Thyroid gland (tissue), 4 donors: Measurements from ENCODE around the gene TDG. TPM values are rescaled to one million over a fixed set of nuclear protein-coding genes. Genes with fewer than 3 reads are reported as not detected.

ENCODE experiments used
- DNase-seq, 2 donors: peaks; one replicate each; pipeline ENCODE4 v3.0.0-alpha.2; 2019
- H3K27ac ChIP-seq, 3 donors: fragments of 200-600 bp; sonication (generic); 1 replicate in 2 of 3; 2 replicates in 1 of 3; pipeline ENCODE4 v1.5.1; 2016 to 2019; ENCODE audit warnings: mild to moderate bottlenecking in 1 of 3, moderate library complexity in 1 of 3
- H3K27me3 ChIP-seq: fragments of 200-600 bp; sonication (generic); one replicate; pipeline ENCODE4 v1.5.1; 2019
- H3K36me3 ChIP-seq, 2 donors: fragments of 200-600 bp; sonication (generic); one replicate each; pipeline ENCODE4 v1.5.1; 2016 to 2019
- H3K4me1 ChIP-seq, 2 donors: fragments of 200-600 bp; sonication (generic); one replicate each; pipeline ENCODE4 v1.5.1; 2017 to 2019
- H3K4me3 ChIP-seq, 3 donors: fragments of 200-600 bp; sonication (generic); replicated peaks in 1 of 3; 1 replicate in 2 of 3; 2 replicates in 1 of 3; pipeline ENCODE4 v1.5.1; 2016; ENCODE audit warnings: mild to moderate bottlenecking in 1 of 3
- H3K9me3 ChIP-seq: fragments of 200-600 bp; sonication (generic); one replicate; pipeline ENCODE4 v1.5.1; 2017
- CTCF ChIP-seq, 6 experiments: fragments of 200-600 bp in 3 of 6; fragments of 450-650 bp in 3 of 6; sonication (generic) in 3 of 6; IDR thresholded peaks; one replicate each; pipeline ENCODE4 v1.5.1; 2016 to 2019; ENCODE audit warnings: antibody characterized with exemption in 6 of 6, mild to moderate bottlenecking in 2 of 6, inconsistent platforms in 1 of 6, moderate library complexity in 1 of 6
- POLR2A ChIP-seq, 2 donors: fragments of 450-650 bp; IDR thresholded peaks; one replicate each; pipeline ENCODE4 v1.6.1; 2017; ENCODE audit warnings: antibody characterized with exemption in 2 of 2, mild to moderate bottlenecking in 2 of 2, moderate library complexity in 1 of 2
- WGBS, 2 donors: methylation state at CpG; one replicate each; pipeline ENCODE4 v1.1.5; 2017; 5-methylcytosine and 5-hydroxymethylcytosine counted together
- intact Hi-C: fragments of 100-400 bp; cut with DNase I; formaldehyde crosslinking; loops from one replicate; pipeline ENCODE4 v1.15.1; 2023
- total RNA-seq, 4 donors: library from RNA; depleted of rRNA; stranded (reverse); fragments of >200 nt; gene quantifications; one replicate each; pipeline ENCODE4 v1.2.3, GENCODE V29; 2016

The TDG gene
- total RNA-seq, 4 donors from 2014 or later: 20.5 to 33.1 (median 28.2) TPM

GRCh38 chr12:103952497-103952896, 13.2 kb upstream of the TDG start:
- Histone ChIP-seq H3K27ac (no peak overlapping the region), H3K4me1 (peaks cover 11 to 14% of the 10 kb centered on the region in 2 donors), H3K36me3 (peaks cover 45 to 51% of the 10 kb centered on the region in 2 donors), H3K9me3 (no peaks in the 10 kb centered on the region), H3K4me3 (no peak overlapping the region), H3K27me3 (no peaks in the 10 kb centered on the region)
- DNase-seq: no peak
- TF ChIP-seq CTCF (IDR thresholded peaks at IDR 0.05): no peak
- 89 to 94% methylated on average over 1 of the region's 1 CpG for WGBS, 2 donors
- intact Hi-C loops: loop anchor here (10.0 kb wide), 1 partner anchor 112 kb away; the partner anchor contains the start of gene HCFC2

- Histone ChIP-seq H3K4me3 (peak overlapping the region; percentile 52 to 72 (median 61)), H3K36me3 (peaks cover 11 to 27% of the 10 kb centered on the region in 2 donors), H3K4me1 (peaks cover 13 to 14% of the 10 kb centered on the region in 2 donors), H3K27ac (peak overlapping the region in 2 of 3 donors; percentile 89 to 94), H3K27me3 (no peaks in the 10 kb centered on the region), H3K9me3 (no peaks in the 10 kb centered on the region)
- TF ChIP-seq CTCF (IDR thresholded peaks at IDR 0.05) (no peak), POLR2A (IDR thresholded peaks at IDR 0.05) (no peak)
- intact Hi-C loops: loop anchor here (10.0 kb wide), 1 partner anchor 109 kb away; the partner anchor contains the start of gene HCFC2
- DNase-seq: no peak
- WGBS, 2 donors: 18 to 23% methylated on average over 7 of the region's 7 CpGs
Observed at GRCh38 chr12:103955811-103956508, 9.7 kb upstream of the TDG start.

GRCh38 chr12:103956509-103957027, 9.1 kb upstream of the TDG start:
- WGBS, 2 donors: 1 to 2% methylated on average over 11 to 27 of the region's 31 CpGs

GRCh38 chr12:103957865-103958388, 7.7 kb upstream of the TDG start:
- peak overlapping the region; percentile 89 to 94 (median 90) for H3K27ac ChIP-seq
- DNase-seq: no peak
- no peaks in the 10 kb centered on the region for H3K9me3 ChIP-seq
- H3K4me1 ChIP-seq: peaks cover 13 to 14% of the 10 kb centered on the region in 2 donors
- TF ChIP-seq POLR2A (IDR thresholded peaks at IDR 0.05): no peak
- intact Hi-C loops: loop anchor here (10.0 kb wide), 1 partner anchor 107 kb away; the partner anchor contains the start of gene HCFC2
- WGBS, 2 donors: 91 to 92% methylated on average over 7 of the region's 7 CpGs
- H3K27me3 ChIP-seq: no peaks in the 10 kb centered on the region
- peaks cover 2 to 16% of the 10 kb centered on the region in 2 donors for H3K36me3 ChIP-seq
- peak overlapping the region in 1 of 3 donors; percentile 61 for H3K4me3 ChIP-seq

More at GRCh38 chr12:103956509-103957027, 9.1 kb upstream of the TDG start:
- Histone ChIP-seq H3K4me3 (peak overlapping the region; percentile 52 to 72 (median 61)), H3K27me3 (no peaks in the 10 kb centered on the region), H3K9me3 (no peaks in the 10 kb centered on the region), H3K27ac (peak overlapping the region; percentile 50 to 94 (median 89)), H3K36me3 (peaks cover 6 to 22% of the 10 kb centered on the region in 2 donors), H3K4me1 (peaks cover 13 to 14% of the 10 kb centered on the region in 2 donors)
- intact Hi-C loops: loop anchor here (10.0 kb wide), 1 partner anchor 108 kb away; the partner anchor contains the start of gene HCFC2
- DNase-seq: peak; percentile 23 to 38
- TF ChIP-seq CTCF (IDR thresholded peaks at IDR 0.05): no peak
- no peak for TF ChIP-seq POLR2A (IDR thresholded peaks at IDR 0.05)

- no peak overlapping the region for H3K4me3 ChIP-seq
- DNase-seq: no peak
- peak overlapping the region in 1 of 3 donors; percentile 94 for H3K27ac ChIP-seq
- peaks cover 0 to 10% of the 10 kb centered on the region in 2 donors for H3K36me3 ChIP-seq
- 79 to 87% methylated on average over 1 of the region's 1 CpG for WGBS, 2 donors
- TF ChIP-seq CTCF (IDR thresholded peaks at IDR 0.05) (no peak), POLR2A (IDR thresholded peaks at IDR 0.05) (no peak)
- intact Hi-C loops: loop anchor here (10.0 kb wide), 1 partner anchor 106 kb away; the partner anchor contains the start of gene HCFC2
- H3K4me1 ChIP-seq: peaks cover 13 to 14% of the 10 kb centered on the region in 2 donors
- H3K9me3 ChIP-seq: no peaks in the 10 kb centered on the region
- H3K27me3 ChIP-seq: no peaks in the 10 kb centered on the region
Observed at GRCh38 chr12:103958621-103959020, 7.1 kb upstream of the TDG start.
